Activated T-cell treated with anti-CD3 and anti-CD28 coated beads, Interleukin-2, amount 50 U/mL, for 72 hours (primary cell): ENCODE results near the gene PRAC1. TPM values are rescaled to one million over a fixed set of nuclear protein-coding genes. Genes with fewer than 3 reads are reported as not detected.

ENCODE experiments used
- ATAC-seq, 2 donors: fragments of 150-1000 bp; cut with Tn5 transposase; replicated peaks in 1 of 2; 2 replicates each; pipeline ENCODE4 v1.10.0; 2021; ENCODE audit warnings: moderate library complexity in 2 of 2, mild to moderate bottlenecking in 1 of 2
- DNase-seq, 2 donors: peaks; one replicate each; pipeline ENCODE4 v3.0.0; 2021 to 2022; ENCODE audit warnings: mixed read lengths in 1 of 2
- H3K27ac Mint-ChIP-seq: one replicate; pipeline ENCODE4 v1.8.0; 2022; ENCODE audit warnings: mild to moderate bottlenecking, moderate library complexity, mixed read lengths
- H3K27me3 Mint-ChIP-seq: one replicate; pipeline ENCODE4 v1.8.0; 2022; ENCODE audit warnings: low read depth, mixed read lengths
- H3K36me3 Mint-ChIP-seq, 2 donors: one replicate each; pipeline ENCODE4 v1.8.0; 2022; ENCODE audit warnings: mixed read lengths in 2 of 2, mild to moderate bottlenecking in 1 of 2; ENCODE audit not compliant: insufficient read depth in 2 of 2
- H3K4me1 Mint-ChIP-seq: one replicate; pipeline ENCODE4 v1.8.0; 2022; ENCODE audit warnings: low read depth, mixed read lengths
- H3K4me3 Mint-ChIP-seq, 2 donors: one replicate each; pipeline ENCODE4 v1.8.0; 2022; ENCODE audit warnings: mild to moderate bottlenecking in 2 of 2, mixed read lengths in 2 of 2, moderate library complexity in 2 of 2
- H3K9me3 Mint-ChIP-seq, 2 donors: one replicate each; pipeline ENCODE4 v1.8.0; 2022; ENCODE audit warnings: mixed read lengths in 2 of 2
- total RNA-seq, 2 donors: library from RNA; stranded (reverse); gene quantifications; one replicate each; pipeline ENCODE4 v1.2.3, GENCODE V29; 2022

PRAC1 gene
- total RNA-seq, 2 donors from 2014 or later = not detected

DNA sequence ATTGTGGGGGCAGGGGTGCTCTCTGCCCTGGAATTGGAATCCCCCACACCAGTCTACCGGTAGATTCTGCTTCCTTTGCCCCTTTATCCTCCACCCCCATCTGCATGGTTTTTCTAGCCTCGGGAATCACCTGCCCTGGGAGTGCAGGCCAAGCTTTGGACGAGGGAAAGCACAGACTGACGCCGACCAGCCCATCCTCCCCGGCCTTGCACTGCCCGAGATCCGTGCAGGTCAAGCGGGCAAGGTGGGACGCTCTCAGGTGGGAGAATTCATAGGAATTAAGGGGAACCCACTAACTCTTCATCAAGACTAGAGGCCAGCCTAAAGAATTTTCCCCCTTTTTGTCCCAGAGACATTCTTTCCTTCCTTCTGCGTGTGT lies 16.1 kb upstream of the PRAC1 start:
- H3K36me3 Mint-ChIP-seq = peaks cover 0 to 2% of the 10 kb centered on the region in 2 donors
- peaks cover 96% of the 10 kb centered on the region for H3K27me3 Mint-ChIP-seq
- H3K4me3 Mint-ChIP-seq = no peak overlapping the region
- no peak overlapping the region for H3K27ac Mint-ChIP-seq
- DNase-seq (no peak), ATAC-seq (no peak)
- no peaks in the 10 kb centered on the region for H3K9me3 Mint-ChIP-seq
- peaks cover 18% of the 10 kb centered on the region for H3K4me1 Mint-ChIP-seq

DNA sequence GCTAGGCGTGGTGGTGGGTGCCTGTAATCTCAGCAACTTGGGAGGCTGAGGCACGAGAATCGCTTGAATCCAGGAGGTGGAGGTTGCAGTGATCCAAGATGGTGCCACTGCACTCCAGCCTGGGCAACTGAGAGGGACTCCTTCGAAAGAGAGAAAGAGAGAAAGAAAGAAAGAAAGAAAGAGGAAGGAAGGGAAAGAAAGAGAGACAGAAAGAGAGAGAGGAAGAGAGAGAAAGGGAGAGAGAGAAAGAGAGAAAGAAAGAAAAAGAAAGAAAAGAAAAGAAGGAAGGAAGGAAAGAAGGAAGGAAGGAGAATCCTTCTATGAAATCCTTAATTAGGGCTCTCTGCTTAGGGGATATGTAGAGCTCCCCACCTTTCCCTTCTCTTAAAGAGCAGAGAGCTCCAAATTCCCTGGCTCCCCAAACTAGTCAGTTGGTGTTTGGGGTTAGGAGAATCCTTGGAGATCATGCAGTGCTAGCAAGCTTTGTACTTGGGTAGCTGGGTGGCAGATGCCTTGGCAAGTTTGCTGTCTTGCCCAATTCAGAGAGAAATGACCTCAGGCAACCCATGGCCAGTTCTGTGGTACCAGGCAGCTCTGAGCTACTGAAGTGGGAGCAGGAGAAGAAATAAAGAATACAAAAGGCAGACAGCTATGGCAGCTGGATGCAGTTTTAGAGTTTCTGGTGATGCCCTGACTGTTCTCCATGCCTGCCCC lies 15.2 kb upstream of the PRAC1 start:
- H3K27me3 Mint-ChIP-seq = peaks cover 96% of the 10 kb centered on the region
- ATAC-seq (no peak), DNase-seq (no peak)
- peaks cover 0 to 2% of the 10 kb centered on the region in 2 donors for H3K36me3 Mint-ChIP-seq
- peaks cover 25% of the 10 kb centered on the region for H3K4me1 Mint-ChIP-seq
- no peaks in the 10 kb centered on the region for H3K9me3 Mint-ChIP-seq
- H3K27ac Mint-ChIP-seq = no peak overlapping the region
- H3K4me3 Mint-ChIP-seq = peak overlapping the region in 1 of 2 donors; percentile 29

DNA sequence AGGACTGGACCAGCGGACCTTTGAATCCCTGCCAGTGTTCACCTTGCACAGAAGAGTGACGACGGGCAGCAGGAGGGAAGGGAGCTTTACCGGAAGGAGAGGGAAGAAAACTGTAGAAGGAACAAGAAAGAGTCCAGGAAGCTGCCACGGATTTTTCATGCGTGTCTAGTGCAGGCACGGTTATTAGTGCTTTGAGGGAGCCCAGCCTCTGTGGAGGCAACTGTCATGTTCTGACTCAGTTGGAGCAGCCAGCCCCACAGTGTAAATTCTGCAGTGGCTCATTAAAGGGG lies 12.7 kb upstream of the PRAC1 start:
- Mint-ChIP-seq H3K27me3 (peaks cover 100% of the 10 kb centered on the region), H3K9me3 (no peaks in the 10 kb centered on the region), H3K4me3 (no peak overlapping the region), H3K4me1 (peaks cover 25% of the 10 kb centered on the region), H3K36me3 (peaks cover 0 to 2% of the 10 kb centered on the region in 2 donors), H3K27ac (no peak overlapping the region)
- DNase-seq (no peak), ATAC-seq (no peak)

DNA sequence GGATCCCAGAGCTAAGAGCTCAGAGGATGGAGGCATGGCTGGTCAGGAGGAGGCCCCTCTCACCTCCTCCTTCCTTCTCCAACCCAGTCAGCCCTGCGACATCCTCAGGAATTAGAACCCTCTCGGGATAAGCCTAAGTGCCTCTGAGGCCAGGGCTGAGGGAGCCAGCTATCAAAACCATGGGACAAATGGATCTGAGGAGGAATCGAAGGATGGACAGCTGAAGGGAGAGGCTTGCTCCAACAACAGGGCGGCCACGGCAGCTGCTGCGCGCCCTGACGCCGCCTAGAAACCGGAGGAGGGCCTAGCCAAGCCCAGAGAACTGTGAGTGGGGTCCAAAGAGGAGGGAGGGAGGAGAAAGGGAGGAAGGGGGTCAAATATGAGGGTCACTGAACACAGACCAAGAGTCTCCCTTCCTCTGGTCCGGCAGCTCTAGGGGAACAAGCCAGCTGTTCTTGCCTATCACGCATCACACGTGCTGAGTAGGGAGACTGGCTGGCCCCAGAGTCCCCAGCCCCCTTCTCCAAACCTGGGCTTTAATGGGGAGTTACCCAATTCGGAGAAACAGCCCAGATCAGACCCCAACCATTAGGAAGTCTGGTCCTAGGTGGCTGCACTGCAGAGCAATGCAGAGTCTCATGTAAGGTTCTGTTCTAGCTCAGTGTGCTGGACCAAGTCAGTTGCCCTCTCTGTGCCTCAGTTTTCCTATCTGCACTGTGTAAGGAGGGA lies 12.2 kb upstream of the PRAC1 start:
- no peak for ATAC-seq
- no peaks in the 10 kb centered on the region for H3K9me3 Mint-ChIP-seq
- no peak overlapping the region for H3K4me3 Mint-ChIP-seq
- no peak for DNase-seq
- no peak overlapping the region for H3K27ac Mint-ChIP-seq
- peaks cover 100% of the 10 kb centered on the region for H3K27me3 Mint-ChIP-seq
- peaks cover 0 to 2% of the 10 kb centered on the region in 2 donors for H3K36me3 Mint-ChIP-seq
- H3K4me1 Mint-ChIP-seq = peaks cover 27% of the 10 kb centered on the region

DNA sequence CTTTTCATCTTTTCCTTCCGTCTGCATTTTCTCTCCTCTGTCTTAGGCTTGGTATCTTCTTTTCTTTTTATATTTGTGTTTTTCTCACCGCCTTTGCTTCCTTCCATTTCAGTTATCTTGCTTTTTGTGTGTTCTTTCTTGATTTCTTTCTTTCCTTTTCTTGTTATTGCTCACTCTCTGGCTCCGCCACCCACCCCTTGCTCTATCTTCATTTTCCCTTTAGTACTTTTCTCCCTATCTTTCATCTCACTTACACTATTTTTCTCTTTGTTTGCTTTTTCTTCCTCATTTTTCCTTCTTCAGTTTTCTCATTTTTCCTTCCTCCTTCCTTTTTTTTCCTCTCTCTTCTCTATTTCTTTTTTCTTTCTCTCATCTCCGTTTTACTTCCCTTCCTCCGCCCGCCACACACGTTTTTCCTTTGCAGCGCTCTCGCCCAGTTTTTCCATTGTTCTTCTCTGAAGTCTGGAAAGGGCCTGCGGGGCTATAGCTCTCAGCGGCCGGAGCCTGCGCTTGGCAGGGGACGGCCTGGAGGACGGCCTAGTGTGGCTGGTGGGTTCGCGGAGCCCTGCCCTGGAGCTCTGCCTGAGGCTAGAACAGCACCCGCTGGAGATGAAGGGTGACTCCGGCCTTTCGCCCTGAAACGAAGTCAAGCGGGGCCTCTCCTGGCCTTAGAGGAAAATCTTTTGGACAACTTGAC lies 11.5 kb upstream of the PRAC1 start:
- no peak overlapping the region for H3K27ac Mint-ChIP-seq
- peak overlapping the region; percentile 65 to 86 for H3K4me3 Mint-ChIP-seq
- no peak for DNase-seq
- H3K4me1 Mint-ChIP-seq = peaks cover 27% of the 10 kb centered on the region
- H3K27me3 Mint-ChIP-seq = peaks cover 100% of the 10 kb centered on the region
- no peaks in the 10 kb centered on the region for H3K9me3 Mint-ChIP-seq
- peaks cover 0 to 2% of the 10 kb centered on the region in 2 donors for H3K36me3 Mint-ChIP-seq
- ATAC-seq = no peak

DNA sequence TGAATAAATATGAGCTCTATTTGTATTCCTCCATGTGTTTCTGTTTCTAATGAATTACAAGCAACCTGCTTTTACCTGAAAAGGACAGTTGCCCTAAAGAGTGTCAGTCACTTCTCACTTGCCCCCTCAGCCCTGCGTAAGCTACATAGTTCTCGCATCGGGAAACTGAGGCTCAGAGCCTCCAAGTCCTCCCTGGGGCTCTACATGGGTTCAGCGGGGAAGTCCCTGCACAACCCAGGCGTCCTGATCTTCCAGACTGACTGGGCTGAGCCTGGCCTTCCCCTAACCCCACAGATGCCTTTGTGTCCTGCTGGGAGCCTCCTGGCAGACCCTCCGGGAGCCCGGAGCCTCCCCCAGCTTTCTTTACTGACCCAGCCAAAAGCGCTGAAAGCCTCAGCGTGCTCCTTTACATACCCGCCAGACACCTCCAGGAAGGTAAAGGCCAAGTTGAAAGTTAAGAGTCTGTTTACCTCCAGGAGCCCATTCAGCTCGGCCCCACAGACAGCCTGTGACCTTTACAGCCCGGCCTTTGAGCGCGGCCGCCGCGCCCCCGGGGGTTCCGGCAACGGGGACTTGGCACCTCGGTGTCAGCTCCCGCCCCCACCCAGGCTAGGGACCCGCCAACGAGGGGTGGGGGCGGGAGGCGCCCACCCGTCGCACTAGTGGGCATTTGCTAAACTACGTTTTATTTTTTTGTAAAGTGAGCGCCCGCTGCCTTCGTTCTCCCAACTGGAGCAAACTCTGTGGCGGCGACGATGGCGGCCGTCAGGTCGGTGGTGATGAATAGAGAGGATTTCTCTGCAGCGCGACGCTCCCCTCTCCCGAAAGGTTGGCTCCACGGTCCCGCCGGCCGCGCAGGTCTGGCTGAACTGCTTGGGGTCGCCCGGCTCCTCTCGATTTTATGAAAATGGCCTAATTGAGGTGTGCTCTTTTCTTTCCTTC lies 10.6 kb upstream of the PRAC1 start:
- Mint-ChIP-seq H3K9me3 (no peaks in the 10 kb centered on the region), H3K27ac (no peak overlapping the region), H3K36me3 (peaks cover 0 to 2% of the 10 kb centered on the region in 2 donors), H3K4me1 (peaks cover 32% of the 10 kb centered on the region), H3K27me3 (peaks cover 99% of the 10 kb centered on the region), H3K4me3 (peak overlapping the region; percentile 65 to 86)
- DNase-seq (no peak), ATAC-seq (no peak)

DNA sequence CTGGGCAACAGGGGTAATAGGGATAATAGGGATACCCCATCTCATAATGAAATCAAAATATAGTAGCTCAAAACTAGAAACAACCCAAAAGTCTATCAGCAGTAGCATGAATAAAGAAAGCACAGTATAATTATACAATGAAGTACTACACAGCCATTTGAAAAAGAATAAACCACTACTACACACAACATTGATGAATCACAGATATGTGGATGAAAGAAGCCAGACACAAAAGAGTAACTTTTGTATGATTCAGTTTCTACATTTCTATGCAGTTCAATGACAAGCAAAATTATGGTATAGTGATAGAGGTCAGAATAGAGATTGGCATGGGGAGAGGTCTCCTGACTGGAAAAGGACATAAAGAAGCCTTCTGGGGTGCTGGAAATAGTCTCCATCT lies 9.0 kb upstream of the PRAC1 start:
- H3K27ac Mint-ChIP-seq = no peak overlapping the region
- peaks cover 34% of the 10 kb centered on the region for H3K4me1 Mint-ChIP-seq
- H3K9me3 Mint-ChIP-seq = no peaks in the 10 kb centered on the region

DNA sequence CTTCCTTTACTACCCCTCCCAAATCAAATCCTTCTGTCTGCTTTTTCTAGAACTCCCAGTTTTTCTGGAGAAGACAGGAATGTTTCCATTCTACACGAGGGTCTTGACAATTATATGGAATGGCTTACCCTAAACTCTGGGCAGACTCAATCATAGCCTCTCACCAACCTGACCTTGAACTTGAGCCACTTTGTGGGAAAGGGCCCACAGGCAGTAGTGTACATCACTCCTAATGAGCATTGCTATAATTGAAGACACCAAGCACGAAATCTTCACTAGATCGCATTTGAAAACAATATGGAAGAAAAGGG lies 7.9 kb upstream of the PRAC1 start:
- Mint-ChIP-seq H3K27ac (no peak overlapping the region), H3K4me1 (peaks cover 43% of the 10 kb centered on the region), H3K36me3 (no peaks in the 10 kb centered on the region), H3K4me3 (no peak overlapping the region), H3K9me3 (no peaks in the 10 kb centered on the region), H3K27me3 (peaks cover 99% of the 10 kb centered on the region)
- ATAC-seq (no peak), DNase-seq (no peak)

More for the DNA sequence above, 9.0 kb upstream of the PRAC1 start:
- Mint-ChIP-seq H3K36me3 (peaks cover 0 to under 1% of the 10 kb centered on the region in 2 donors), H3K27me3 (peaks cover 99% of the 10 kb centered on the region), H3K4me3 (no peak overlapping the region)
- DNase-seq = no peak
- ATAC-seq = no peak

DNA sequence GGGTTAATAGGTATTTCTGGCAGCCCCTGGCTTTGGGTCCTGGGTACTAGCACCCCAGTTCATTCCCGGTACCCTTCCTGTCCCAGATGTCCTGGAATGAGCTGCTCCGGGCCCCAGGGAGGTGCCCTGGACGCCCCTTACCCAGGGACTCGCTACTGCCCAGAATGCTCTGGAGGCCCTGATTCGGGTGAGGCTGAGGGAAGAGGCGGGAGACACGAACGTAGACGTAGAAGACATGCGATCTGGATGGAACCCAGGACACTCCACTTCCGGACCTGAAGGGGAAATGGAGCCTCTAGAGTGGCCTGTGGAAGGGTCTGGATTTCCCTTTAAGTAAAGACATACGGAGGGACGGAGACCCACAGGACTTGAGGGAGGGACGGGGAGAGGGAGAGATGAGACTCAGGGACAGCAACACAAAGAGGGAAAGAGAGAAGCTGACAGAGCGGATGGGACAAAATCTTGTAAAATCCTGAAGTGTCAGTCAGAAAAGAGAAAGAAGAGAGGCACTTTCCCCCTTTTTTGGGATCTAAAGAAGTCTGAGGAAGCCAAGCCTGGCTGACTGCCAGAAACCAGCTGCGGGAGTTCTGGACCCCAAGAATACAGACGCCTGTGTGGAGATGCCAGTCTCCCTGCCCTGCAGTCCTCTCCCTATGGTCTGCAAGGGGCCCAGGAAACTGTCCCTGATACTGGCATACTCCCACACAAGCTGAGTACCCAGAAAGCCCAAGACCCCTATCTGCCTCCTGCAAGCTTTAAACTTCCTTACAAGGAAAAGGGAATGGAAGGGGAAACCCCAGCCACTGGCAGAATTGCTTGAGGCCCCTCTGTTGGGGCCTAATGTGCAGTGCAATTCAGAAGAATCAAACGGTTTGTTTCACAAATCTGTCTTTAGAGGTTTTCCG lies 7.3 kb upstream of the PRAC1 start:
- no peak overlapping the region for H3K27ac Mint-ChIP-seq
- H3K4me1 Mint-ChIP-seq = peaks cover 49% of the 10 kb centered on the region
- H3K4me3 Mint-ChIP-seq = peak overlapping the region in 1 of 2 donors; percentile 80
- DNase-seq (no peak), ATAC-seq (no peak)
- no peaks in the 10 kb centered on the region for H3K9me3 Mint-ChIP-seq
- H3K36me3 Mint-ChIP-seq = no peaks in the 10 kb centered on the region
- H3K27me3 Mint-ChIP-seq = peaks cover 99% of the 10 kb centered on the region

DNA sequence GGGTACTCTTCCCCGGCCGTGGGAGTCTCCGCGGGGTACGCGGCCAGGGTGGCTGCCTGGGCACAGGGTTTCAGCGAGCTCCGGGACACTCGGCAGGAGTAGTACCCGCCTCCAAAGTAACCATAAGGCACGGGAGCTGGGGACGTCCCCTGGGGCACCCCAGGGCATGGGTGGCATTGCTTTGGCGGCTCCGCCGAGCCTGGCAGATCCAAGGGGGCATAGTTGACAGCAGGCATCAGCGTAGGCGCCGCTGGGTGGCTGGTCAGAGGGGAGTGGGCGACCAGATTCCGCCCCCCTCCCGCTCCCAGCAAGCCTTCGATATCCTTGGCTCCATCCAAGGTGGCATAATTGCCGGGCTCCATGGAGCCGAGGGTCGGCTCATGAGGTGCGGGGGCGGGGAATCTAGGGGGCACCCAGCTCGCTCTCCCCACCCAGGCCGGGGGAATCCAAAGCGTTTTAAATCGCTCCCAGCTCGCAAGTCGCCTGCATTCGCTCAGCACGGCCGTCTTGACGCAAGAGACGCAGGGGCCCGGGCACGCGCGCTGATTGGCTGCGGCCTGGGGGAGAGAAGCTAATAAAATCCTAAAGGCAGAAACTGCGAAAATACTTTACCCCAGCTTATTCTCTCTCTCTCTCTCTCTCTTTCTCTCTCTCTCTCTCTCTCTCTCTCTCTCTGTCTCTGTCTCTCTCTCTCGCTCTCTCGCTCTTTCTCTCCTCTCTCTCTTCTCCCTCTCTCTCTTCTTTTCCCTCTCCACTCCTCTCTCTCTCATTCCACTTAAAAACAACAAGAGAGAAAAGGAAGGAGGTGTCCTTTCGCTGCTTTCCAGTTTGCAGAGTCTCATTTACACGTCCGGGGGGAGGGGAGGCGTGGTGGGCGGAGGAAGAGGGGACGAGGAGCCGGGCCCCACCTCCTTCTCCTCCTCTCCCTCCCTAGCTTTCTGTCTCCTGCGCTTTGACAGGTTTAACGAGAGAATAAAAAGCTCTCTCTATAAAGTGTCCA lies 6.2 kb upstream of the PRAC1 start, which contains the start of gene HOXB13:
Gene HOXB13 (minus strand): TSS at position 519 of the 1,000 bp plus-strand sequence. CDS start 157 bp downstream, at position 362.
- no peak for ATAC-seq
- Mint-ChIP-seq H3K36me3 (no peaks in the 10 kb centered on the region), H3K9me3 (no peaks in the 10 kb centered on the region), H3K27ac (no peak within 1 kb of the TSS), H3K27me3 (peaks cover 99% of the 10 kb centered on the region), H3K4me3 (peak within 1 kb of the TSS; percentile 67 to 80), H3K4me1 (peaks cover 52% of the 10 kb centered on the region)
- DNase-seq = peak; percentile 46 to 56
